ENCODE measurements around the gene TEAD3.

DNA sequence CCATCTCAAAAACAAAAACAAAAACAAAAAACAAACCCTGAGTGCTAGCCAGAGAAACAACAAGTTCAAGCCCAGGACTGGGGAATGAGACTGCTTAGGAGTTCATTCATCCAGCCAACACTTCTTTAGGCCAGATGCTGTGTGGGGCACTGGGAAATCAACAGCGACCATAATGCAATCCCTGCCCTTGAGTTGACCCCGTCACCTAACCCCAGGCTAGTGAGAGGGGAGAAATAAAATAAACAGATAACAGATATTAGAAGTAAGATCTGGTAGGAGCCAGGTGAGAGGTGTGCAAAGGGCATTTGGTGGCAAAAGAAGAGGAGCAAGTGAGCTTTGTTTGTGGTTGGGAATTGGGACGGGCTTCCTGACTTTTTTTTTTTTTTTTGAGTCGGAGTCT is 33.6 kb downstream of the TEAD3 start:
- TF ChIP-seq POLR2A (IDR thresholded peaks at IDR 0.05; ENCODE audit: low read length) (no peak), GATA1 (IDR thresholded peaks at IDR 0.05; ENCODE audit: low read depth, low read length) (no peak)

Measured in erythroblast (primary cell).